ENCODE data around the gene FARP1.

The FARP1 gene

DNA sequence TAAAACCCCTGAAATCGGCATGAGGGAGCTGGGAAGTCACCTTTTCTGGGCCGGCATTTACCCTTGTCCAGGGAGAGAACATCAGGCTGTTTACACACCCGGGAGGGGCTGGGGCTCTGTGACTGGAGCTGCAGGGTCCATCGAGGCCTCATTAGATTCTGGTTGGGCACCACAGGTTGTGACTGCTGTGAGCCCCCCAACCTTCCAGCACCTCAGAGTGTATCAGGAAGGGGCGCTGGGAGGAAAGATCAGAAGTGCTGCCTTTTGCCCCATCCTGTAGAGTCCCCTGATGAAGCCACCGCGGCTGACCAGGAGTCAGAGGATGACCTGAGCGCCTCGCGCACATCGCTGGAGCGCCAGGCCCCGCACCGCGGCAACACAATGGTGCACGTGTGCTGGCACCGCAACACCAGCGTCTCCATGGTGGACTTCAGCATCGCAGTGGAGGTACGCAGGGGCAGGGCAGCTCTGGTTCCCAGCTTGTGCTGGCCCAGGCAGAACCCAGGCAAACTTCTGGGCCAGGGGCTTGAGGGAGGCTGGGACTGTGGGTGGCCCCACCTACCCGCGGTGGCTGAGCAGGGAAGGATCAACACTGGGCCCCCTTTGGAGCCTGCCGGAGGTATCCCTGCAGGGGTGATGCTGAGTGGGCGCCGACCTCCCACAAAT, 297.6 kb downstream of the FARP1 start:
- TF ChIP-seq CTCF (IDR thresholded peaks at IDR 0.05), result no peak

DNA sequence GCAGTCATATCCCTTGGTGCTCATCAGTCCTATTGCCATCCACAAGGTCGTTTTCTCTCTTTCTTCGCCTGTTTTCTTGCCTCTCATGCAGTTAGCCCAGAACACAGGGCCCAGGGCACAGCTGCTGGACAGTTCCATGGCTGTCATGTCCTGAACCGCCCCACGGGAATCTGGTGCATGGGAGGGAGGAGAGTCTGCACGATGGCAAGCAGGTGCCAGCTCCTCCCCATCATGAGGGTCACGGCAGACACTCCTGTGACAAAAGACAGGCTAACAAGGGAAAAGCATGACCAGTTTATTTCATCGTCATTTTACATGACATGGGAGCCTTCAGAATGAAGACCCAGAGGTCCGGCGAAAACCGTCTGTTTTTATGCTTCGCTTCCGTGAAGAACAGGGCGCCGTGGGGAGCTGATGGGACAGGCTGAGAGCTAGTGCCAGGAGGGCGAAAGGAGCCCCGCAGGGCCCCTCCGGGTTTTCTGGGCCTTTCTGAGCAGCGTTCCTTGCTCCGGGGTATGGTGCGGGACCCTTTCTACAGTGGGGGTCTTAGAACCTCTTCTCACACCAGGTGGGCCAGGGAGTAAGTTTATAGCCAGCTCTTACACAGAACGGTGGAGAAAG, 298.3 kb downstream of the FARP1 start:
- TF ChIP-seq CTCF (IDR thresholded peaks at IDR 0.05), result no peak

- TF ChIP-seq CTCF (IDR thresholded peaks at IDR 0.05), result no peak
These were observed 299.7 kb downstream of the FARP1 start for GRCh38 chr13:98442391-98443230.

DNA sequence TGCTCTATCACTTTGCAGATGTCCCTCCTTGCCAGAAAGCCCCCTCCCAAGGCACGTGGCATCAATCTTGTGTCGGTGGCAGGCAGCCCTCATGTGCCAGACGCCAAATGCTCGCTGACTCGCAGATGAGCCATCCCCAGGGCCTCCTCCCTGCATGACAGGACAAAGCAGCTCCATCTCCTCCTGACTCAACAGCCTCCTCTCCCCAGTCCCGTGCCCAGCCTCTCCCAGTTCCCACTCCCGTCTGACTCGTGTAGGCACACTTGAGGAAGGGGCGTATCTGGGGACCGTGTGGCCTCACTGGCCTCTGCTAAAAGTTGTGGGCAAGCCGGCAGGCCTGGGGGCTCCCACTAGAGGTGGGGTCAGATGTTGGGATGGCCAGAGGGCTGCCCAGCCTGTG, 300.4 kb downstream of the FARP1 start:
- TF ChIP-seq CTCF (IDR thresholded peaks at IDR 0.05), result no peak

- TF ChIP-seq CTCF (IDR thresholded peaks at IDR 0.05), result no peak
These were observed 301.0 kb downstream of the FARP1 start for GRCh38 chr13:98443800-98444325.

DNA sequence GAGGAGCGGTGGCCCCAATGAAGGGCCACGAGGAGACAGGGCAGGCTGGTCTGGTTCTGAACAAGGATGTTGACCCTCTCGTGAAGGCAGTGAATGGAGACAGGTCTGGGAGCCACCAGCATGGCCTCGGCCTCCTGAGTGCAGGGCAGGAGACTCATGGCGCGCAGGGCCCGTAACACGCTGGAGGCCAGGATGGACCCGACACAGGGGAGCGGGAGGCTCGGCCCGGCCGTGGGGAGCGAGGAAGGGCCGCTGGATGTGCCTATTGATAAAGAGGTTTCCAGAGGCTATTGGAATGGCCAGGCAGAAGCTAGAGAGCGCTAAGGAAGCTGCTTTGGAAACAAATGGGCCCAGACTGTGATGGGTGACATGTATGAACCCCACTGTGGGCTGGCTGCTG, 301.5 kb downstream of the FARP1 start:
- TF ChIP-seq CTCF (IDR thresholded peaks at IDR 0.05), result no peak

GRCh38 chr13:98445340-98446233, 302.7 kb downstream of the FARP1 start:
- TF ChIP-seq CTCF (IDR thresholded peaks at IDR 0.05), result peak; percentile 93

Data from LNCAP (cell line).